Measurements from ENCODE around the gene CNKSR1. TPM values are rescaled to one million over a fixed set of nuclear protein-coding genes. Genes with fewer than 3 reads are reported as not detected.

The CNKSR1 gene
- total and polyA plus RNA-seq, 2 of the 8 experiments (the other 6 are each of a cell fraction or from before 2014, with no cell fraction given): 13.9 to 14.5 TPM

- CTCF ChIA-PET (ENCODE audit: partially characterized antibody): interaction anchor here (0.6 to 12.6 kb wide), 4 partner anchors 14 to 203 kb away, joined by 3 to 159 read pairs (median 18); partner anchors contain the start of genes C1orf232, CNKSR1, ZNF593 and ZNF593OS
- no peak overlapping the region for H4K5ac ChIP-seq (ENCODE audit: insufficient read length, low read depth, low read length)
- H3K56ac ChIP-seq (replicated peaks; ENCODE audit: insufficient read length, low read depth, low read length): no peak overlapping the region
- H2BK5ac ChIP-seq (ENCODE audit: low read depth, low read length): no peak overlapping the region
- no peaks in the 10 kb centered on the region for H3K9me3 ChIP-seq (ENCODE audit: insufficient read depth in 2 of 2, low read depth in 1 of 2, low read length in 1 of 2)
- no peak overlapping the region for H3K23ac ChIP-seq (ENCODE audit: insufficient read length)
- H4K8ac ChIP-seq (ENCODE audit: extremely low read depth, insufficient read depth, low read length): peak overlapping the region; percentile 40; the same call in 1 of the 2 replicates
- no peaks in the 10 kb centered on the region for H3K23me2 ChIP-seq (ENCODE audit: low read depth, low read length)
- H3K4me2 ChIP-seq (ENCODE audit: insufficient read depth in 1 of 2, low read depth in 2 of 2, low read length in 2 of 2): no peak overlapping the region
- no peak overlapping the region for H3K27ac ChIP-seq (ENCODE audit: low read depth, low read length)
- H3K4ac ChIP-seq (replicated peaks; ENCODE audit: insufficient read length, low read depth, low read length): no peak overlapping the region
- H3K14ac ChIP-seq (ENCODE audit: insufficient read length): no peak overlapping the region
- H2BK15ac ChIP-seq (ENCODE audit: low read length): no peak overlapping the region
- peaks cover 0 to 7% (median 2%) of the 10 kb centered on the region in 4 experiments; a peak in 3 of 7 replicates for H3K4me1 ChIP-seq (replicated peaks in 1 of 4; ENCODE audit: control insufficient read depth in 3 of 4, insufficient read depth in 4 of 4, low read length in 3 of 4)
- no peaks in the 10 kb centered on the region for H4K20me1 ChIP-seq (replicated peaks in 1 of 2; ENCODE audit: control insufficient read depth in 1 of 2, insufficient read depth in 2 of 2, low read length in 2 of 2)
- H2BK20ac ChIP-seq (ENCODE audit: low read length): no peak overlapping the region
- no peak overlapping the region for H3K9ac ChIP-seq (replicated peaks in 1 of 4; ENCODE audit: extremely low read depth in 1 of 4, low read depth in 3 of 4, low read length in 3 of 4)
- no peak overlapping the region for H2BK12ac ChIP-seq (ENCODE audit: low read depth, low read length)
- POLR2A ChIA-PET (ENCODE audit: partially characterized antibody): interaction anchor here (0.6 kb wide), 1 partner anchor 26 kb away, joined by 4 read pairs; no protein-coding TSS in a partner anchor
- H3K79me2 ChIP-seq (ENCODE audit: control insufficient read depth in 1 of 2, insufficient read depth in 2 of 2, low read length in 2 of 2): no peaks in the 10 kb centered on the region
- H2AK5ac ChIP-seq (ENCODE audit: low read depth, low read length): no peak overlapping the region
- H4K91ac ChIP-seq (replicated peaks; ENCODE audit: insufficient read length, low read length): no peak overlapping the region
- FAIRE-seq: no peak
- DNase-seq (ENCODE audit: low read depth in 1 of 2, low spot score in 2 of 2): no peak
- no peaks in the 10 kb centered on the region for H3K27me3 ChIP-seq (replicated peaks in 1 of 4; ENCODE audit: control insufficient read depth in 3 of 4, extremely low read depth in 1 of 4, insufficient read depth in 3 of 4, low read length in 3 of 4)
- H3K79me1 ChIP-seq (ENCODE audit: low read depth, low read length): no peaks in the 10 kb centered on the region
- H3K18ac ChIP-seq (ENCODE audit: extremely low read depth, low read length): no peak overlapping the region
- WGBS, 2 experiments (ENCODE audit: extremely low coverage in 1 of 2, insufficient coverage in 1 of 2, insufficient read length in 1 of 2, insufficient replicate concordance in 2 of 2, low coverage in 1 of 2, low lambda C conversion rate in 2 of 2, missing lambda C conversion rate in 1 of 2): 94% methylated on average over 6 of the region's 6 CpGs; no CpG with 5 or more reads in 1 of the 2 experiments
- H3K4me3 ChIP-seq (ENCODE audit: extremely low read depth in 1 of 4, insufficient read depth in 2 of 4, low read depth in 3 of 4, low read length in 4 of 4): no peak overlapping the region
- no peak overlapping the region for H2AFZ ChIP-seq (ENCODE audit: low read length)
- peaks cover 0 to 10% (median 2%) of the 10 kb centered on the region in 4 experiments; a peak in 3 of 8 replicates for H3K36me3 ChIP-seq (ENCODE audit: control insufficient read depth in 2 of 4, insufficient read depth in 4 of 4, low read length in 3 of 4)
- H2BK120ac ChIP-seq (replicated peaks; ENCODE audit: low read depth, low read length): no peak overlapping the region
- TF ChIP-seq MAX (IDR thresholded peaks at IDR 0.05) (no peak), BCL11A (IDR thresholded peaks at IDR 0.05; ENCODE audit: low read depth in 2 of 2, low read length in 2 of 2) (no peak), HDAC2 (IDR thresholded peaks at IDR 0.05; ENCODE audit: borderline replicate concordance in 1 of 2, low read depth in 2 of 2, low read length in 2 of 2) (no peak), TAF1 (IDR thresholded peaks at IDR 0.05; ENCODE audit: low read depth, low read length) (no peak), KDM4A (IDR thresholded peaks at IDR 0.05; ENCODE audit: low read depth, low read length, severe bottlenecking) (no peak), MAFK (IDR thresholded peaks at IDR 0.05; ENCODE audit: low read depth, low read length) (no peak), SIX5 (IDR thresholded peaks at IDR 0.05; ENCODE audit: low read depth, low read length) (no peak), GABPA (IDR thresholded peaks at IDR 0.05; ENCODE audit: borderline replicate concordance, insufficient read depth, low read length) (no peak), SP4 (IDR thresholded peaks at IDR 0.05; ENCODE audit: low read length) (no peak)
These were observed 10.6 kb downstream of the CNKSR1 start for GRCh38 chr1:26187882-26188281.
